K562 (cell line): ENCODE results near the gene OLFML2A. TPM values are rescaled to one million over a fixed set of nuclear protein-coding genes. Genes with fewer than 3 reads are reported as not detected.
A peak's percentile ranks its signal among the peaks of the same experiment; 100 is the strongest.

ENCODE experiments used
- ATAC-seq: fragments of 200-7000 bp; cut with Tn5 transposase; 3 replicates; pipeline ENCODE4 v1.9.1; 2020; ENCODE audit warnings: moderate library complexity
- BruUV-seq: library from RNA; stranded (reverse); fragments of 400-500 nt; replicated peaks from 2 replicates; lab custom pipeline; 2021; lab: Mats Ljungman, UMichigan
- CTCF ChIA-PET: fragments of 300-600 bp; formaldehyde crosslinking; extraction: SDS; loops from one replicate; lab custom pipeline; 2021; ENCODE audit warnings: low intra/inter-chr PET ratio; lab: Yijun Ruan, JAX
- POLR2A ChIA-PET: fragments of 300-600, 350-650 bp; sonication (Branson Sonifier 250); formaldehyde crosslinking; extraction: SDS; loops from one replicate; lab custom pipeline; 2021; ENCODE audit warnings: antibody characterized with exemption, inconsistent platforms; lab: Yijun Ruan, JAX
- DNase-seq, 4 experiments: peaks; one replicate each; pipeline versions ENCODE4 v3.0.0 to v3.0.0-alpha.2; 2011 to 2018; ENCODE audit warnings: low spot score in 3 of 4, mixed read lengths in 3 of 4; ENCODE audit errors: extremely low read depth in 1 of 4
- FAIRE-seq: peaks from 2 replicates; lab custom pipeline; 2011; peaks lifted over from hg19 to GRCh38; lab: Jason Lieb, UNC
- H2AFZ ChIP-seq: 2 replicates; pipeline ENCODE4 v1.6.0; 2011; ENCODE audit warnings: low read depth, low read length, control low read depth, inconsistent platforms
- H3K27ac ChIP-seq: fragments of 200-600 bp; 3 replicates; pipeline ENCODE4 v1.8.0; 2011; ENCODE audit warnings: low read depth, mild to moderate bottlenecking, control low read depth, inconsistent platforms, low read length, moderate library complexity, mixed read lengths; ENCODE audit errors: extremely low read depth
- H3K27me3 ChIP-seq, 2 experiments: fragments of 300-600 bp in 1 of 2; 2 replicates in 1 of 2; 3 replicates in 1 of 2; pipeline versions ENCODE4 v1.6.0 to v1.8.0; 2011; ENCODE audit warnings: inconsistent platforms in 2 of 2, low read length in 2 of 2, mild to moderate bottlenecking in 1 of 2, mixed read lengths in 1 of 2, moderate library complexity in 1 of 2; ENCODE audit not compliant: control insufficient read depth in 2 of 2, insufficient read depth in 2 of 2
- H3K36me3 ChIP-seq: fragments of 300-600 bp; 3 replicates; pipeline ENCODE4 v1.8.0; 2011; ENCODE audit warnings: mild to moderate bottlenecking, low read length, inconsistent platforms; ENCODE audit not compliant: control insufficient read depth, insufficient read depth
- H3K4me1 ChIP-seq, 2 experiments: fragments of 200-600 bp in 1 of 2; replicated peaks in 1 of 2; 2 replicates in 1 of 2; 3 replicates in 1 of 2; pipeline versions ENCODE4 v1.5.1 to v1.8.0; 2011; ENCODE audit warnings: inconsistent platforms in 2 of 2, low read length in 2 of 2, mild to moderate bottlenecking in 1 of 2, mixed read lengths in 1 of 2, moderate library complexity in 1 of 2; ENCODE audit not compliant: control insufficient read depth in 2 of 2, insufficient read depth in 2 of 2
- H3K4me2 ChIP-seq: 2 replicates; pipeline ENCODE4 v1.6.1; 2011; ENCODE audit warnings: low read length, control low read depth, inconsistent platforms, mixed read lengths; ENCODE audit not compliant: insufficient read depth
- H3K4me3 ChIP-seq: fragments of 200-600 bp; sonication (generic), shearing (Covaris generic); 2 replicates; pipeline ENCODE4 v1.5.1; 2016; ENCODE audit warnings: control low read depth, inconsistent platforms
- H3K79me2 ChIP-seq: fragments of 200-600 bp; 3 replicates; pipeline ENCODE4 v1.8.0; 2011; ENCODE audit warnings: low read length, inconsistent platforms; ENCODE audit not compliant: control insufficient read depth, insufficient read depth
- H3K9ac ChIP-seq, 2 experiments: 2 replicates each; pipeline versions ENCODE4 v1.6.0 to v1.6.1; 2011; ENCODE audit warnings: low read depth in 2 of 2, low read length in 2 of 2, control low read depth in 1 of 2, inconsistent platforms in 1 of 2, mild to moderate bottlenecking in 1 of 2, mixed read lengths in 1 of 2; ENCODE audit not compliant: insufficient read depth in 1 of 2
- H3K9me1 ChIP-seq: one replicate; pipeline ENCODE4 v1.6.0; 2011; ENCODE audit warnings: inconsistent platforms, mild to moderate bottlenecking, low read length, moderate library complexity; ENCODE audit not compliant: control insufficient read depth, insufficient read depth
- H3K9me3 ChIP-seq: replicated peaks from 2 replicates; pipeline ENCODE4 v1.5.1; 2011; ENCODE audit warnings: low read depth, low read length, inconsistent platforms; ENCODE audit not compliant: control insufficient read depth, insufficient read depth
- H4K20me1 ChIP-seq: replicated peaks from 2 replicates; pipeline ENCODE4 v1.6.1; 2011; ENCODE audit warnings: low read length, inconsistent platforms, mixed read lengths; ENCODE audit not compliant: control insufficient read depth, insufficient read depth
- CEBPG ChIP-seq, 3 experiments: fragments of 200-800 bp in 1 of 3; sonication (Bioruptor generic) in 1 of 3; sonication (generic) in 1 of 3; formaldehyde crosslinking in 1 of 3; IDR thresholded peaks in 2 of 3; conservative IDR thresholded peaks in 1 of 3; 2 replicates each; pipeline versions ENCODE4 v1.6.1 to v1.8.0; 2016 to 2022; ENCODE audit warnings: missing compliant biosample characterization in 2 of 3, missing genetic modification characterization in 2 of 3, mild to moderate bottlenecking in 1 of 3, missing genetic modification reagents in 1 of 3
- ELF1 ChIP-seq: fragments of 200-800 bp; sonication (Bioruptor generic); IDR thresholded peaks from 2 replicates; pipeline ENCODE4 v1.6.1; 2016; ENCODE audit warnings: missing genetic modification characterization, missing compliant biosample characterization
- ELK1 ChIP-seq: sonication (generic); formaldehyde crosslinking; IDR thresholded peaks from 2 replicates; pipeline ENCODE4 v1.8.1; 2022; ENCODE audit warnings: missing genetic modification reagents
- FOXA3 ChIP-seq, 2 experiments: fragments of 450-650 bp in 1 of 2; sonication (generic) in 1 of 2; formaldehyde crosslinking; IDR thresholded peaks in 1 of 2; conservative IDR thresholded peaks in 1 of 2; 2 replicates each; pipeline versions ENCODE4 v1.4.0 to v1.8.0; 2020 to 2022; ENCODE audit warnings: mild to moderate bottlenecking in 2 of 2, missing genetic modification reagents in 1 of 2
- KAT2B ChIP-seq: IDR thresholded peaks from one replicate; pipeline ENCODE4 v1.6.1; 2012; ENCODE audit warnings: low read depth, mild to moderate bottlenecking, control low read depth, inconsistent platforms, low read length, moderate library complexity
- KAT8 ChIP-seq: fragments of 450-650 bp; IDR thresholded peaks from 2 replicates; pipeline ENCODE4 v1.6.1; 2016; ENCODE audit warnings: low read depth, mild to moderate bottlenecking
- PYGO2 ChIP-seq: fragments of 450-650 bp; IDR thresholded peaks from 2 replicates; pipeline ENCODE4 v1.6.1; 2016; ENCODE audit warnings: mild to moderate bottlenecking, missing genetic modification characterization, moderate library complexity, missing compliant biosample characterization
- RUNX1 ChIP-seq: sonication (generic); IDR thresholded peaks from 2 replicates; pipeline ENCODE4 v1.6.1; 2016; ENCODE audit warnings: antibody characterized with exemption, low read depth
- SMC3 ChIP-seq: conservative IDR thresholded peaks from 2 replicates; pipeline ENCODE4 v1.6.1; 2011; ENCODE audit warnings: low read depth, low read length, improper control_type of control experiment; ENCODE audit not compliant: insufficient read depth
- SNIP1 ChIP-seq: fragments of 450-650 bp; IDR thresholded peaks from 2 replicates; pipeline ENCODE4 v1.7.1; 2017; ENCODE audit warnings: low read depth, mild to moderate bottlenecking
- SRSF1 ChIP-seq: fragments of 200-400 bp; formaldehyde crosslinking; IDR thresholded peaks from 2 replicates; pipeline ENCODE4 v1.6.1; 2017; ENCODE audit warnings: mild to moderate bottlenecking, low read depth, low read length, moderate library complexity
- TAF9B ChIP-seq: fragments of 450-650 bp; IDR thresholded peaks from 2 replicates; pipeline ENCODE4 v1.6.1; 2018; ENCODE audit warnings: mild to moderate bottlenecking; ENCODE audit not compliant: partially characterized antibody
- XRCC3 ChIP-seq: fragments of 450-650 bp; IDR thresholded peaks from 2 replicates; pipeline ENCODE4 v1.6.1; 2017; ENCODE audit warnings: mild to moderate bottlenecking, moderate library complexity
- ZNF277 ChIP-seq: fragments of 250-450 bp; sonication (Bioruptor Pico); IDR thresholded peaks from 2 replicates; pipeline ENCODE4 v1.8.0; 2022; ENCODE audit warnings: inconsistent platforms, mild to moderate bottlenecking, moderate library complexity, borderline replicate concordance
- WGBS: fragments of 100-300 bp; shearing (Covaris generic); methylation state at CpG from one replicate; pipeline ENCODE4 v1.1.6; 2016; ENCODE audit warnings: low coverage, mixed read lengths; ENCODE audit not compliant: insufficient coverage; ENCODE audit errors: missing lambda C conversion rate; 5-methylcytosine and 5-hydroxymethylcytosine counted together
- in situ Hi-C: fragments of 300-500 bp; cut with MboI; formaldehyde crosslinking; loops from 4 replicates; pipeline ENCODE4 v1.15.0; 2018; ENCODE audit warnings: inconsistent platforms, mixed read lengths
- intact Hi-C: fragments of 100-400 bp; cut with micrococcal nuclease; formaldehyde crosslinking; loops from 2 replicates; pipeline ENCODE4 v1.14.2; 2022
- polyA plus RNA-seq, 8 experiments: library from polyadenylated mRNA; depleted of rRNA in 4 of 8; stranded (reverse) in 5 of 8; unstranded in 3 of 8; fragments of >200 nt; fragmentation: Nextera tagmentation in 2 of 8; fragmentation: Illumina TruSeq in 1 of 8; extraction: Ambion mirVana in 2 of 8; extraction: Trizol in 1 of 8; gene quantifications; 2 replicates each; pipeline versions ENCODE4 v1.2.1 to v1.2.3, GENCODE V29; 2011 to 2014; ENCODE audit warnings: inconsistent platforms in 1 of 8, missing spikeins in 1 of 8
- total RNA-seq, 7 experiments: library from RNA; depleted of rRNA in 6 of 7; stranded (reverse); fragments of >200 nt in 6 of 7; fragmentation: Illumina TruSeq in 2 of 7; extraction: Trizol in 2 of 7; gene quantifications; 2 replicates each; pipeline versions ENCODE4 v1.2.1 to v1.2.3, GENCODE V29; 2011 to 2021; ENCODE audit warnings: low replicate concordance in 1 of 7
- TF ChIP-seq, protein P1 (sequence below): IDR thresholded peaks from 2 replicates; pipeline ENCODE4 v1.6.1; 2011; ENCODE audit not compliant: insufficient read length; ENCODE audit errors: extremely low read depth
- TF ChIP-seq, protein P2 (sequence below): fragments of 250-450 bp; sonication (Bioruptor Pico); IDR thresholded peaks from 2 replicates; pipeline ENCODE4 v1.8.0; 2022; ENCODE audit warnings: moderate library complexity, mild to moderate bottlenecking, inconsistent platforms

OLFML2A gene
- total and polyA plus RNA-seq, 9 of the 15 experiments (the other 6 are each of a cell fraction or from before 2014, with no cell fraction given): 0.16 TPM; not detected in 8

DNA sequence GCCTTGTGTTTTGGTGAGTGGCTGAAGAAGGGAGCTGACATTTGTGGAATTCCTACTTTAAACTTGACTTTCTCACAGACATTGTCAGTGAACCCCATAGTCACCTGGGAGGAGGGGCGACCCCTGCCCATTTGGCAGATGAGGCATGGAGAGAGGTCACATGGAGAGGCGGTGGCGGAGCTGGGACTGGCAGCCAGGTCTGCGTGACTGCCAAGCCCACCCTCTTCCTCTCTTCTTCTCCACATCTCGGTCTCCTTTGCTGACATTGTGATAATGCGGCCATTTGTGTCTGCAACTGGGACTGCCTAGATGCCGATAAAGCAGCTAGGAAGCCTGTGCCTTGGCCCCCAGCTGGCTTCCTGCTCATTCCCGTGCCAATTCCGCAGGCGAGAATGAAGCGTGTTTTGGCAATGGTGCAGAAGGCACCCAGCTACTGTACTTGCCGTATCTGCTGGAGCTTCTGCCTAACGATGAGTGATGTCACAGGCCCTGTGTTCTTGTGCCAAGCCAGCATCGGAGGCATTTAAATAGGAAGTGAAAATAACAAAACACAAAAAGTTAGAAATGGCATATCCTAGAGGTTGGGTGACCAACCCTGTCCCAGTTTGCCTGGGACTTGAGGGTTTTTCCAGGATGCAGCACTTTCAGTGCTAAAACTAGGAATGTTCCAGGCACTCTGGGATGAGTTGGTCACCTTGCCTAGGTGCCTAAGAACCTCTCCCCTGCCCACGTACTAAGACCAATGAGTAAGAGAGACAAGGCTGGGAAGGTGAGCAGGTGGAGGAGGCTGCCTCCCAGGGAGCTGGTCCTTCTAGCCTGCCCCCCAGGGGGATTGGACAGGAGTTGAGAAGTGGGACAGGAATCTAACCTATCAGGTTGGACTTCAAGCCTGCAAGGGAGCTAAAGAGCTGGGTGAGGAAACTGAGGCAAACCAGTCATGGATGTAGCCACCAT lies 23.6 kb downstream of the OLFML2A start:
- peaks cover 4 to 29% of the 10 kb centered on the region in 2 experiments; a peak in 3 of 5 replicates for H3K27me3 ChIP-seq
- H3K79me2 ChIP-seq: no peaks in the 10 kb centered on the region
- no TSS peak for BruUV-seq
- no peaks in the 10 kb centered on the region for H3K36me3 ChIP-seq
- ChIA-PET POLR2A (interaction anchor here (0.6 to 1.2 kb wide), 4 partner anchors 9 to 155 kb away, joined by 3 to 5 read pairs (median 3); partner anchors contain the start of gene ARPC5L), CTCF (no interaction called here)
- no peaks in the 10 kb centered on the region for H3K9me3 ChIP-seq
- FAIRE-seq (no peak), ATAC-seq (no peak), DNase-seq (no peak)
- 13% methylated on average over 15 of the region's 15 CpGs for WGBS
- no peak overlapping the region for H3K27ac ChIP-seq
- in situ Hi-C loops (no loop called here), intact Hi-C loops (no loop called here)
- no peaks in the 10 kb centered on the region for H3K9me1 ChIP-seq
- no peaks in the 10 kb centered on the region for H4K20me1 ChIP-seq
- H3K4me1 ChIP-seq: peaks cover 2 to 15% of the 10 kb centered on the region in 2 experiments; a peak in 2 of 5 replicates
- no peak overlapping the region for H3K4me3 ChIP-seq
- H3K4me2 ChIP-seq: no peak overlapping the region
- H2AFZ ChIP-seq: no peak overlapping the region
- peak overlapping the region in 1 of 2 experiments; percentile 24; a peak in 1 of 4 replicates for H3K9ac ChIP-seq
- TF ChIP-seq SMC3 (no peak), SNIP1 (no peak), RUNX1 (no peak), ZNF277 (CRISPR knock-in tag) (no peak), FOXA3 (CRISPR knock-in tag; conservative IDR thresholded peaks at IDR 0.05 in 1 of 2, IDR thresholded peaks at IDR 0.05 in 1 of 2) (no peak), KAT2B (no peak), PYGO2 (tag) (no peak), KAT8 (no peak), CEBPG (CRISPR knock-in tag; IDR thresholded peaks at IDR 0.05) (no peak), CEBPG (tag; conservative IDR thresholded peaks at IDR 0.05 in 1 of 2, IDR thresholded peaks at IDR 0.05 in 1 of 2) (no peak), XRCC3 (no peak), TAF9B (no peak), ELK1 (no peak), SRSF1 (no peak), ELF1 (no peak)
- TF ChIP-seq, protein P1, sequence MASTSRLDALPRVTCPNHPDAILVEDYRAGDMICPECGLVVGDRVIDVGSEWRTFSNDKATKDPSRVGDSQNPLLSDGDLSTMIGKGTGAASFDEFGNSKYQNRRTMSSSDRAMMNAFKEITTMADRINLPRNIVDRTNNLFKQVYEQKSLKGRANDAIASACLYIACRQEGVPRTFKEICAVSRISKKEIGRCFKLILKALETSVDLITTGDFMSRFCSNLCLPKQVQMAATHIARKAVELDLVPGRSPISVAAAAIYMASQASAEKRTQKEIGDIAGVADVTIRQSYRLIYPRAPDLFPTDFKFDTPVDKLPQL: no peak
- TF ChIP-seq, protein P2, sequence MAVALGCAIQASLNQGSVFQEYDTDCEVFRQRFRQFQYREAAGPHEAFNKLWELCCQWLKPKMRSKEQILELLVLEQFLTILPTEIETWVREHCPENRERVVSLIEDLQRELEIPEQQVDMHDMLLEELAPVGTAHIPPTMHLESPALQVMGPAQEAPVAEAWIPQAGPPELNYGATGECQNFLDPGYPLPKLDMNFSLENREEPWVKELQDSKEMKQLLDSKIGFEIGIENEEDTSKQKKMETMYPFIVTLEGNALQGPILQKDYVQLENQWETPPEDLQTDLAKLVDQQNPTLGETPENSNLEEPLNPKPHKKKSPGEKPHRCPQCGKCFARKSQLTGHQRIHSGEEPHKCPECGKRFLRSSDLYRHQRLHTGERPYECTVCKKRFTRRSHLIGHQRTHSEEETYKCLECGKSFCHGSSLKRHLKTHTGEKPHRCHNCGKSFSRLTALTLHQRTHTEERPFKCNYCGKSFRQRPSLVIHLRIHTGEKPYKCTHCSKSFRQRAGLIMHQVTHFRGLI (CRISPR knock-in tag): no peak
